PFSK-1 (cell line): ENCODE measurements around the gene MAPT.

Source experiments
- FOXP2 ChIP-seq: optimal IDR thresholded peaks from 2 replicates; pipeline ENCODE3; 2011; ENCODE audit warnings: borderline replicate concordance, control low read depth, inconsistent platforms; ENCODE audit not compliant: insufficient read depth; ENCODE audit errors: extremely low read length, extremely low read depth
- POLR2AphosphoS5 ChIP-seq: IDR thresholded peaks from 2 replicates; pipeline ENCODE4 v1.6.1; 2012; ENCODE audit warnings: low read depth, mild to moderate bottlenecking, control low read depth, low read length, moderate library complexity
- SIN3A ChIP-seq: IDR thresholded peaks from 2 replicates; pipeline ENCODE4 v1.6.1; 2012; ENCODE audit warnings: mild to moderate bottlenecking, low read length, moderate library complexity, borderline replicate concordance; ENCODE audit not compliant: insufficient read depth
- TAF1 ChIP-seq: IDR thresholded peaks from 2 replicates; pipeline ENCODE4 v1.6.1; 2012; ENCODE audit warnings: low read length, control low read depth, borderline replicate concordance; ENCODE audit not compliant: insufficient read depth
- TF ChIP-seq, protein P1 (sequence below), 2 experiments: IDR thresholded peaks; 2 replicates each; pipeline versions ENCODE4 v1.6.1 to v1.8.0; 2011 to 2012; ENCODE audit warnings: low read depth in 2 of 2, low read length in 2 of 2, control low read depth in 1 of 2, inconsistent platforms in 1 of 2, mild to moderate bottlenecking in 1 of 2, moderate library complexity in 1 of 2; ENCODE audit not compliant: insufficient read depth in 1 of 2

Gene MAPT

DNA sequence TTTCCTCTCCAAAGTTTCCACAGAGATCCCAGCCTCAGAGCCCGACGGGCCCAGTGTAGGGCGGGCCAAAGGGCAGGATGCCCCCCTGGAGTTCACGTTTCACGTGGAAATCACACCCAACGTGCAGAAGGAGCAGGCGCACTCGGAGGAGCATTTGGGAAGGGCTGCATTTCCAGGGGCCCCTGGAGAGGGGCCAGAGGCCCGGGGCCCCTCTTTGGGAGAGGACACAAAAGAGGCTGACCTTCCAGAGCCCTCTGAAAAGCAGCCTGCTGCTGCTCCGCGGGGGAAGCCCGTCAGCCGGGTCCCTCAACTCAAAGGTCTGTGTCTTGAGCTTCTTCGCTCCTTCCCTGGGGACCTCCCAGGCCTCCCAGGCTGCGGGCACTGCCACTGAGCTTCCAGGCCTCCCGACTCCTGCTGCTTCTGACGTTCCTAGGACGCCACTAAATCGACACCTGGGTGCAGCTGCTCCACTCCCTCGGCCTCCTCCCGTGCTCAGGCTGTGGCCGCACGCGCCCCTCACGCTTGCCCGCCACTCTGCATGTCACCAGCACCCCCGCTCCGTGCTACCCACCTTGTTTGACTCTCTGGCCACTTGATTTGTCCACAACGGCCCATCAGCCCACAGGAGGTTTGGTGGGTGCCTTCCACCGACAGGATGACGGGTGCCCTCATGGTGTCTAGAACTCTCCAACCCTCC is 89.4 kb downstream of the MAPT start:
- TF ChIP-seq, protein P1, sequence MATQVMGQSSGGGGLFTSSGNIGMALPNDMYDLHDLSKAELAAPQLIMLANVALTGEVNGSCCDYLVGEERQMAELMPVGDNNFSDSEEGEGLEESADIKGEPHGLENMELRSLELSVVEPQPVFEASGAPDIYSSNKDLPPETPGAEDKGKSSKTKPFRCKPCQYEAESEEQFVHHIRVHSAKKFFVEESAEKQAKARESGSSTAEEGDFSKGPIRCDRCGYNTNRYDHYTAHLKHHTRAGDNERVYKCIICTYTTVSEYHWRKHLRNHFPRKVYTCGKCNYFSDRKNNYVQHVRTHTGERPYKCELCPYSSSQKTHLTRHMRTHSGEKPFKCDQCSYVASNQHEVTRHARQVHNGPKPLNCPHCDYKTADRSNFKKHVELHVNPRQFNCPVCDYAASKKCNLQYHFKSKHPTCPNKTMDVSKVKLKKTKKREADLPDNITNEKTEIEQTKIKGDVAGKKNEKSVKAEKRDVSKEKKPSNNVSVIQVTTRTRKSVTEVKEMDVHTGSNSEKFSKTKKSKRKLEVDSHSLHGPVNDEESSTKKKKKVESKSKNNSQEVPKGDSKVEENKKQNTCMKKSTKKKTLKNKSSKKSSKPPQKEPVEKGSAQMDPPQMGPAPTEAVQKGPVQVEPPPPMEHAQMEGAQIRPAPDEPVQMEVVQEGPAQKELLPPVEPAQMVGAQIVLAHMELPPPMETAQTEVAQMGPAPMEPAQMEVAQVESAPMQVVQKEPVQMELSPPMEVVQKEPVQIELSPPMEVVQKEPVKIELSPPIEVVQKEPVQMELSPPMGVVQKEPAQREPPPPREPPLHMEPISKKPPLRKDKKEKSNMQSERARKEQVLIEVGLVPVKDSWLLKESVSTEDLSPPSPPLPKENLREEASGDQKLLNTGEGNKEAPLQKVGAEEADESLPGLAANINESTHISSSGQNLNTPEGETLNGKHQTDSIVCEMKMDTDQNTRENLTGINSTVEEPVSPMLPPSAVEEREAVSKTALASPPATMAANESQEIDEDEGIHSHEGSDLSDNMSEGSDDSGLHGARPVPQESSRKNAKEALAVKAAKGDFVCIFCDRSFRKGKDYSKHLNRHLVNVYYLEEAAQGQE (IDR thresholded peaks at IDR 0.05; ENCODE audit: insufficient read depth in 1 of 2, low read depth in 2 of 2, low read length in 2 of 2), result no peak

GRCh38 chr17:45984368-45984767 is 90.0 kb downstream of the MAPT start:
- TF ChIP-seq FOXP2, result no peak
- TF ChIP-seq SIN3A, result no peak
- no peak for TF ChIP-seq POLR2AphosphoS5
- TF ChIP-seq TAF1, result no peak
- TF ChIP-seq, protein P1 (IDR thresholded peaks at IDR 0.05; ENCODE audit: insufficient read depth in 1 of 2, low read depth in 2 of 2, low read length in 2 of 2), result no peak

DNA sequence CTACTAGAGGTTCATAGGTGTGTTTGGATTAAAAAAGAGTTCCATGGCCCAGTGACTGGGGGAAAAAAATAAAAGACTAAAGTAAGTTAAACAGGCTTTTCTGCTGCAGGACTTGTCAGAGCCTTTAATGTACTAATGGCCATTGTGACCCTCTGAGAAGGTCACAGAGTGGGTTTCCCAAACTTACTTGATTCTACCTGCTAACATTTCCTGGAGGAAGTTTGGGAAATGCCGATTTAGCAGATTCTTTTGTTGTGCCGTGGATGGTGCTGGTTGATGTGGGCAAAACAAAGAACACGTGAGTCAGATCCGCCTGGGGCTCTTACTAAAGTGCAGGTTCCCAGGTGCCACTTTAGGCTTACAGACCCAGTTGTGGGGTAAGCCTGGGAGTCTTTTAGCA is 91.1 kb downstream of the MAPT start:
- TF ChIP-seq, protein P1 (IDR thresholded peaks at IDR 0.05; ENCODE audit: insufficient read depth in 1 of 2, low read depth in 2 of 2, low read length in 2 of 2), result no peak

DNA sequence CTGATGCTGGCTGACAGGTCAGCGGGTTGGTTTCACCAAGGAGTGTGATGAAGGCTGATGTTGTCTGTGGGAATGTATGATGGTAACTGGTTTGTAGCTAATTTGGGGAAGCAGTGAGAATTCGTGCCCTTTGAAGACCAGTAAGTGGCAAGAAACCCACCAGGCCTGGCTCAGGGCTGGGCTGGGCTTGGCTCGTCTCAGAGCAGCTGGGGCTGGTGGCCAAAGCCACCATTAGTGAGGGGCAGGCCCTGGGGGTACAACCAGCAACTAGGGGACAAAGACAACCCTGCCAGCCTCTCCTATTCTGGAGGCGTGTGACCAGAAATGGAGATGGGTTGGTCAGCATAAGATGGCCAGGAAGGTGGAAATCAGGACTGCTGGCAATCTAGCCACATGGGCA is 91.7 kb downstream of the MAPT start:
- TF ChIP-seq POLR2AphosphoS5 (no peak), SIN3A (no peak)
- TF ChIP-seq, protein P1 (IDR thresholded peaks at IDR 0.05; ENCODE audit: insufficient read depth in 1 of 2, low read depth in 2 of 2, low read length in 2 of 2), result no peak

DNA sequence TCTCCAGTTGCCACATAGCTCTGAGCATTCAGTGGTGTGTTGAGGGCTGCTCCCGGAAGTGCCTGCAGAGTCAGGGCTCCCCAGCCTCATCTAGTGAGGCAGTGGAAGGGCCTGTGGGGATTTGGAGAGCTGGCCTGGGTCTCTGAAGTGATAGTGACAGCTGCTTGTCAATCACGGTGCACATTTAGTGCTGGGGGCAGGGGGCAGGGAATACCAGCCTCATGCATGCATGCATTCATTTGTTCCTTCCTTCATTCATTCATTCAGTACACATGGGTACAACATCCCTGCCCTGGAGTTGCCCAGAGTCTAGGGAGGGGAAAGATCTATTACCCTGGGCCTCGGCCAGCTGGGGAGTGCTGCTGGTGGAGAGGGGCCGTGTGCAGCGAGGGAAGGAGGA is 93.4 kb downstream of the MAPT start:
- TF ChIP-seq FOXP2 (no peak), SIN3A (no peak), POLR2AphosphoS5 (no peak), TAF1 (no peak)
- TF ChIP-seq, protein P1 (IDR thresholded peaks at IDR 0.05; ENCODE audit: insufficient read depth in 1 of 2, low read depth in 2 of 2, low read length in 2 of 2), result no peak
